Heart right ventricle (tissue), 16 donors: ENCODE measurements around the gene DYNC1I1. TPM values are rescaled to one million over a fixed set of nuclear protein-coding genes. Genes with fewer than 3 reads are reported as not detected.

ENCODE experiments used
- ATAC-seq, 8 donors: fragments of 200-7000 bp; cut with Tn5 transposase; one replicate each; pipeline ENCODE4 v1.9.1; 2020; ENCODE audit warnings: mild to moderate bottlenecking in 8 of 8, moderate library complexity in 8 of 8, moderate number of reproducible peaks in 1 of 8
- DNase-seq, 2 donors: peaks; one replicate each; pipeline ENCODE4 v3.0.0-alpha.2; 2020
- H3K27ac ChIP-seq, 10 donors: fragments of 200-600 bp; sonication (generic) in 2 of 10; one replicate each; pipeline versions ENCODE4 v1.5.0 to v1.8.0; 2020 to 2022; ENCODE audit warnings: mild to moderate bottlenecking in 3 of 10
- H3K27me3 ChIP-seq, 7 donors: fragments of 200-600 bp; one replicate each; pipeline ENCODE4 v1.8.0; 2021 to 2022; ENCODE audit warnings: mild to moderate bottlenecking in 2 of 7
- H3K36me3 ChIP-seq, 9 donors: fragments of 200-600 bp; sonication (generic) in 1 of 9; one replicate each; pipeline versions ENCODE4 v1.5.0 to v1.8.0; 2020 to 2022; ENCODE audit warnings: mild to moderate bottlenecking in 2 of 9
- H3K4me1 ChIP-seq, 9 donors: fragments of 200-600 bp; sonication (generic) in 1 of 9; one replicate each; pipeline versions ENCODE4 v1.5.0 to v1.8.0; 2020 to 2022; ENCODE audit warnings: mild to moderate bottlenecking in 4 of 9
- H3K4me3 ChIP-seq, 10 donors: fragments of 200-600 bp; sonication (generic) in 2 of 10; one replicate each; pipeline versions ENCODE4 v1.5.0 to v1.8.0; 2020 to 2022; ENCODE audit warnings: mild to moderate bottlenecking in 7 of 10, moderate library complexity in 2 of 10
- H3K9me3 ChIP-seq, 11 donors: fragments of 200-600 bp in 10 of 11; sonication (generic) in 2 of 11; one replicate each; pipeline versions ENCODE4 v1.5.0 to v1.8.0; 2013 to 2022; ENCODE audit warnings: mild to moderate bottlenecking in 2 of 11, control low read depth in 1 of 11, moderate library complexity in 1 of 11
- WGBS, 2 donors: extraction: QIAGEN DNeasy Blood & Tissue Kit; methylation state at CpG; one replicate each; pipeline ENCODE4 v1.1.7; 2013; ENCODE audit warnings: inconsistent platforms in 1 of 2; 5-methylcytosine and 5-hydroxymethylcytosine counted together
- intact Hi-C, 10 donors: fragments of 100-400 bp; cut with DNase I; formaldehyde crosslinking; loops; one replicate each; pipeline versions ENCODE4 v1.11.1 to v1.14.2; 2022
- polyA plus RNA-seq, 2 donors: library from polyadenylated mRNA; stranded (reverse); fragments of 200-250 nt; gene quantifications; one replicate each; pipeline ENCODE4 v1.2.3, GENCODE V29; 2013
- total RNA-seq, 10 donors: library from RNA; stranded (reverse); fragmentation: NEBNext Ultra II Directional in 3 of 10; extraction: Animal tissue kit (Norgen Biotek cat#: 25700) in 3 of 10; gene quantifications; one replicate each; pipeline versions ENCODE4 v1.2.1 to v1.2.4, GENCODE V29; 2021 to 2023
- TF ChIP-seq, protein P1 (sequence below), 9 donors: fragments of 200-600 bp; sonication (generic) in 2 of 9; IDR thresholded peaks; one replicate each; pipeline versions ENCODE4 v1.5.0 to v1.8.0; 2021 to 2022; ENCODE audit warnings: antibody characterized with exemption in 9 of 9, mild to moderate bottlenecking in 5 of 9, moderate library complexity in 1 of 9
- donor health status: Arrhythmogenic right ventricular cardiomyopathy.
- donor health status: ischemic (EF 13 %, LVEDD 7.1; RV severe dilation, severe dysfunction).
- donor health status: healthy with polysubstance abuse.
- donor health status: DM: no; HTN: yes; CAD: no.
- donor health status: DM: no; HTN: no; CAD: no.
- donor health status: ischemic (EF 25% LVEDD 6.9; RV normal size, moderate dysfunction).
- donor health status: ischemic (EF 25% LVEDD 5.7; RV mildly dilated, moderate dysfunction).
- donor health status: healthy.
- donor health status: DM: yes; HTN: yes; CAD: no.
- donor health status: Ischemic cardiomyopathy.
- donor health status: ischemic (EF 35%, LVEDD 5.7; RV mildly dilated, moderate dysfunction).
- donor health status: nonischemic (EF 11% LVEDD 7.7; RV severe dilation, severe dysfunction).
- donor health status: DM: yes; HTN: yes; CAD: no.
- donor health status: PGD.
- donor health status: ischemic (EF 29% LVEDD 5.4; RV normal size, mild dysfunction).
- donor health status: nonischemic (EF 23%, LVEDD 6.1; RV moderate dilation, normal function).

Gene DYNC1I1
- total and polyA plus RNA-seq, 12 donors, result 6.4 to 43.4 (median 35.6) TPM

DNA sequence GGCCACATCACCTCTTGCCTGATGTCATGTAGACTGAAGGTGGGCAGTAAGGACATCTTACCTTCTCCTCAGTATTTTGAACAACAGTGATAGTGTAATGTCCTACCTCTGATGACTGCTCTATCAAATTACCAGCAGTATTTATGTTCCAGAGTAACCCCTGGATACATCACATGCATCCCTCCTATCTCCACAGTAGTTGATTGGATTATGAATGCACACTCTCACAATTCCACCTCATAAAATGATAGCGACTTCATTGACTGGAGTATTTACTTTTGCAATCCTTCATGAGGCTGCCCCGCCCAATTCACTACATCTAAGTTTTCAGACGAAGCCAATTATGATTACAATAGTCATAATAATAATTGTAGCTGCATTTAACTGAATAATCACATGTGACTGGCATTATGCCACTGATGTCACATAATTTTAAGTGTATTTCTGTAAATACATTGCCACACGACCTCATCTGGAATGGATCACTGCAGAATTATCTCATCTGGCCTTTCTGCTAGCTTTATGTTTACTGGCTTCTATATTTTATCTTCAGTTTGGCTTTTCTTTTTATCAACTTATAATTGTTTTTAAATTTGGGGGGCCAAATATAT, 280.6 kb downstream of the DYNC1I1 start:
- Histone ChIP-seq H3K27me3 (no peaks in the 10 kb centered on the region), H3K36me3 (no peaks in the 10 kb centered on the region), H3K4me3 (no peak overlapping the region), H3K9me3 (no peaks in the 10 kb centered on the region), H3K27ac (no peak overlapping the region), H3K4me1 (no peaks in the 10 kb centered on the region)
- DNase-seq (no peak), ATAC-seq (no peak)
- 73 to 75% methylated on average over 4 of the region's 4 CpGs for WGBS, 2 donors
- TF ChIP-seq, protein P1, sequence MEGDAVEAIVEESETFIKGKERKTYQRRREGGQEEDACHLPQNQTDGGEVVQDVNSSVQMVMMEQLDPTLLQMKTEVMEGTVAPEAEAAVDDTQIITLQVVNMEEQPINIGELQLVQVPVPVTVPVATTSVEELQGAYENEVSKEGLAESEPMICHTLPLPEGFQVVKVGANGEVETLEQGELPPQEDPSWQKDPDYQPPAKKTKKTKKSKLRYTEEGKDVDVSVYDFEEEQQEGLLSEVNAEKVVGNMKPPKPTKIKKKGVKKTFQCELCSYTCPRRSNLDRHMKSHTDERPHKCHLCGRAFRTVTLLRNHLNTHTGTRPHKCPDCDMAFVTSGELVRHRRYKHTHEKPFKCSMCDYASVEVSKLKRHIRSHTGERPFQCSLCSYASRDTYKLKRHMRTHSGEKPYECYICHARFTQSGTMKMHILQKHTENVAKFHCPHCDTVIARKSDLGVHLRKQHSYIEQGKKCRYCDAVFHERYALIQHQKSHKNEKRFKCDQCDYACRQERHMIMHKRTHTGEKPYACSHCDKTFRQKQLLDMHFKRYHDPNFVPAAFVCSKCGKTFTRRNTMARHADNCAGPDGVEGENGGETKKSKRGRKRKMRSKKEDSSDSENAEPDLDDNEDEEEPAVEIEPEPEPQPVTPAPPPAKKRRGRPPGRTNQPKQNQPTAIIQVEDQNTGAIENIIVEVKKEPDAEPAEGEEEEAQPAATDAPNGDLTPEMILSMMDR (IDR thresholded peaks at IDR 0.05), result no peak
- intact Hi-C loops, result no loop called here

DNA sequence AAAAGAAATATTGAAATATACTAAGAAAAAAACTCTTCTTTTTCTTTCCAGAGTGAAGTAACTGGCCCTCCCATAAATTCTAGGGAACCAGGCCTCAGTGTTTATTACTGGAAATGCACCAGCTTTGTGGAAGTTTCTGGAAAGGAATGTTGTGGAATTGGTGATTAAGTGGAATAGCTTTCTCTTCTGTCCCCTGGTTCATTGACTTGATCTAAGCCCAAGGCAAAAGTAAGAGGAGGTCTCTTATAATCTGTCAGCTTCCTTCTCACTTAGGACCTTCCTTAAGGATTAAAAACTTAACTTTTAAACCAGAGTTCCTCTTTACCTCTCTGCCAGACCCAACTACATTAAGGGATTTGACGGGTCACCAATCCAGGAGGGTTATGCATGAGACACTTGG, 283.4 kb downstream of the DYNC1I1 start:
- Histone ChIP-seq H3K4me1 (no peaks in the 10 kb centered on the region), H3K4me3 (no peak overlapping the region), H3K27ac (no peak overlapping the region), H3K9me3 (no peaks in the 10 kb centered on the region), H3K27me3 (no peaks in the 10 kb centered on the region), H3K36me3 (peaks cover 0 to 3% (median 0%) of the 10 kb centered on the region in 9 donors)
- 83 to 86% methylated on average over 1 of the region's 1 CpG for WGBS, 2 donors
- ATAC-seq (no peak), DNase-seq (no peak)
- intact Hi-C loops, result no loop called here
- TF ChIP-seq, protein P1 (IDR thresholded peaks at IDR 0.05), result no peak

DNA sequence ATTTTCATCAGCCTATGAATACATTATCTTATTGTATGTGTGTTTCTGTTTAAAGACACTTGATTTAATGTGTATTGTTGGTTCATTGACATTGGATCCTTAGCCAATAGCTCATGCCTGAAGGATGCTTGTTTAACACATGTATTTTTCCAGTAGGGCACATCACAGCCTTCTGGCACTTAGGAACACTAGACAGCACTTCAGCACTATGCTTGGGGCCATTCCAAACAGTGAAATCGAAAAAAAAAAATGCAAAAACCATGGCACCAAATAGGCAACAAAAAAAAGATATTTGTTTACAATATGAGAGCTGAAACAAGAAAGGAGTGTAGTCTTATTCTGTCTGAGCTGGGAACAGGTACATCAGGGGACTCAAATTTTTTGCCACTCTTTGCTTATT, 286.7 kb downstream of the DYNC1I1 start:
- no peaks in the 10 kb centered on the region for H3K9me3 ChIP-seq
- H3K4me3 ChIP-seq, result no peak overlapping the region
- intact Hi-C loops, result no loop called here
- H3K4me1 ChIP-seq, result no peaks in the 10 kb centered on the region
- H3K27me3 ChIP-seq, result no peaks in the 10 kb centered on the region
- H3K27ac ChIP-seq, result no peak overlapping the region
- WGBS, 2 donors, result 43 to 45% methylated on average over 1 of the region's 1 CpG
- ATAC-seq (no peak), DNase-seq (no peak)
- TF ChIP-seq, protein P1 (IDR thresholded peaks at IDR 0.05), result no peak
- H3K36me3 ChIP-seq, result peaks cover 0 to 3% (median 0%) of the 10 kb centered on the region in 9 donors

DNA sequence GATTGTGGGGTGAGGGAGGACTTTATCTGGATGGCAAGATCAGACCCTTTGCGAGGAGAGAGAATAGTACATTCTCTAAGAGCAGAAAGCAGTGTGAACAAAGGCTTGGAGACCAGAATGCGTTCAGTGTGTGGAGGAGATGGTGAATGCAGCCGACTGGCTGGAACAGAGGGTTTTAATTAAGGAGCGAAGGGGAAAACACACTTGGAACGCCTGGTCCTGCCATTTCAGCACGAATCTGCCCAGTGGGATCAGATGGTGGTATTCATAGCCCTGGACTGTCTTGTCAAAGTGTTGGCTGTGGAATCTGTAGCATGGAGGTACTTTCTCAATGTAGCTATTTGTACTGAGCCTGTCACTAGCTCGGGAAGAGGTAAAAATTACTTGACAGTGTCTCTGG, 288.7 kb downstream of the DYNC1I1 start:
- H3K36me3 ChIP-seq, result peaks cover 0 to 3% (median 0%) of the 10 kb centered on the region in 9 donors
- H3K27me3 ChIP-seq, result no peaks in the 10 kb centered on the region
- TF ChIP-seq, protein P1 (IDR thresholded peaks at IDR 0.05), result no peak
- H3K27ac ChIP-seq, result no peak overlapping the region
- no peak overlapping the region for H3K4me3 ChIP-seq
- 74 to 77% methylated on average over 7 of the region's 7 CpGs for WGBS, 2 donors
- no peaks in the 10 kb centered on the region for H3K9me3 ChIP-seq
- intact Hi-C loops, result loop anchor here in 1 of 10 donors (10.0 kb wide), 1 partner anchor 146 kb away; no protein-coding TSS in a partner anchor
- DNase-seq, result no peak
- ATAC-seq, result no peak
- H3K4me1 ChIP-seq, result no peaks in the 10 kb centered on the region
